ENCODE results near the gene ARSB. TPM values are rescaled to one million over a fixed set of nuclear protein-coding genes. Genes with fewer than 3 reads are reported as not detected.

ARSB gene
- total RNA-seq, 1 donor from 2014 or later, result 14.3 TPM

- H3K36me3 ChIP-seq, result no peaks in the 10 kb centered on the region
- H3K27me3 ChIP-seq (ENCODE audit: low read depth), result no peaks in the 10 kb centered on the region
- no peak overlapping the region for H3K4me3 ChIP-seq
- TF ChIP-seq CTCF (IDR thresholded peaks at IDR 0.05; ENCODE audit: borderline replicate concordance), result peak; percentile 55
- intact Hi-C loops (cut with micrococcal nuclease), result no loop called here
- no peaks in the 10 kb centered on the region for H3K9me3 ChIP-seq (replicated peaks)
- H3K27ac ChIP-seq (replicated peaks), result no peak overlapping the region
- peaks cover 4% of the 10 kb centered on the region for H3K4me1 ChIP-seq
- no peak for DNase-seq
Measured at GRCh38 chr5:78920604-78921003, 64.5 kb downstream of the ARSB start.

- Histone ChIP-seq H3K4me1 (peaks cover 4% of the 10 kb centered on the region), H3K27me3 (ENCODE audit: low read depth) (no peaks in the 10 kb centered on the region), H3K4me3 (no peak overlapping the region), H3K9me3 (replicated peaks) (no peaks in the 10 kb centered on the region), H3K36me3 (no peaks in the 10 kb centered on the region), H3K27ac (replicated peaks) (no peak overlapping the region)
- intact Hi-C loops (cut with micrococcal nuclease), result no loop called here
- DNase-seq, result no peak
- TF ChIP-seq CTCF (IDR thresholded peaks at IDR 0.05; ENCODE audit: borderline replicate concordance), result no peak
Measured at GRCh38 chr5:78919796-78920195, 65.3 kb downstream of the ARSB start.

- Histone ChIP-seq H3K36me3 (no peaks in the 10 kb centered on the region), H3K9me3 (replicated peaks) (no peaks in the 10 kb centered on the region), H3K4me1 (peaks cover 11% of the 10 kb centered on the region), H3K4me3 (no peak overlapping the region), H3K27ac (replicated peaks) (no peak overlapping the region), H3K27me3 (ENCODE audit: low read depth) (no peaks in the 10 kb centered on the region)
- DNase-seq, result no peak
- intact Hi-C loops (cut with micrococcal nuclease), result no loop called here
- TF ChIP-seq CTCF (IDR thresholded peaks at IDR 0.05; ENCODE audit: borderline replicate concordance), result no peak
Measured at GRCh38 chr5:78916044-78916443, 69.1 kb downstream of the ARSB start.

GRCh38 chr5:78915170-78915569, 69.9 kb downstream of the ARSB start:
- DNase-seq, result no peak
- no peak for TF ChIP-seq CTCF (IDR thresholded peaks at IDR 0.05; ENCODE audit: borderline replicate concordance)
- no peaks in the 10 kb centered on the region for H3K9me3 ChIP-seq (replicated peaks)
- no peaks in the 10 kb centered on the region for H3K36me3 ChIP-seq
- no peak overlapping the region for H3K27ac ChIP-seq (replicated peaks)
- H3K4me3 ChIP-seq, result no peak overlapping the region
- intact Hi-C loops (cut with micrococcal nuclease), result no loop called here
- no peaks in the 10 kb centered on the region for H3K27me3 ChIP-seq (ENCODE audit: low read depth)
- H3K4me1 ChIP-seq, result peaks cover 8% of the 10 kb centered on the region

- TF ChIP-seq CTCF (IDR thresholded peaks at IDR 0.05; ENCODE audit: borderline replicate concordance), result no peak
- DNase-seq, result no peak
- H3K27me3 ChIP-seq (ENCODE audit: low read depth), result no peaks in the 10 kb centered on the region
- no peaks in the 10 kb centered on the region for H3K36me3 ChIP-seq
- H3K27ac ChIP-seq (replicated peaks), result peak overlapping the region; percentile 54
- no peak overlapping the region for H3K4me3 ChIP-seq
- no peaks in the 10 kb centered on the region for H3K9me3 ChIP-seq (replicated peaks)
- peaks cover 27% of the 10 kb centered on the region for H3K4me1 ChIP-seq
- intact Hi-C loops (cut with micrococcal nuclease), result no loop called here
Measured at GRCh38 chr5:78912811-78913210, 72.3 kb downstream of the ARSB start.

Data from left ventricle myocardium inferior (tissue), 1 donor.